Measurements from ENCODE around the gene COL7A1.

Gene COL7A1

DNA sequence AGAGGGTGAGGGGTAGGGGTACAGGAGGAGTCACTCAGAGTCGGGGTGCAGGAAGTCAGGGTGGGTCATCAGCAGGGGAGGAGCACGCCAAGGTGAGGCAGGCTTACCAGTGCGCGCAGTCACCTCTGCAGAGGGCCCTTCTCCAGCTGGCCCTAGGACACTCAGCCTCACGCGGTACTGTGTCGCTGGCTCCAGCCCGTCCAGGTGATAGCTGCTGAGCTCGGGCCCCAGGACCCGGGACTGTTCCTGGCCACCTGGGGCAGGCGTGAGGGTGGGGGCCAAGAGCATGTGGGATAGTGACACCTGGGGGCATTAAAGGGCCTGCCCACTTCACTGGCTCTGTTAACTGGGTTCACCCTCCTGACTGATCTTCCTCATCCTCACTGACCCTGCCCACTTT lies 7.4 kb downstream of the COL7A1 start:
- no peak for DNase-seq

GRCh38 chr3:48585411-48585810 lies 9.7 kb downstream of the COL7A1 start:
- no peak for DNase-seq

DNA sequence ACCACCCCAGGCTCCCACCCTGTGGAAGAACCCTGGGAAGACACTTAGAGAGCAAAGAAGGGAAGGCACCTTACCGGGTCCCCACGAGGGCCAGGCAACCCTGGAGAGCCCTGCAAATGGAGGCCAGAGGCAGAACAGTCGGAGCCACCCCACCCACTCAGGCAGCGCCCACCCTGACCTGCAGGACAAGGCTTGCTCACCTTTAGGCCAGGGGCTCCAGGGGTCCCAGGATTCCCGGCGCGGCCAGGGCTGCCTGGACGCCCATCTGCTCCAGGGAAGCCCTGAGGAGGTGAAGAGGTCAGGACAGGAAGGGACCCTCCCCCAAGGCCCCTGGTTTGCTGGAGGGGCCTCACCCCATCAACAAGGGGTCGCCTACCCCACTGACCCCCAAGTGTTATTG lies 10.3 kb downstream of the COL7A1 start:
- no peak for DNase-seq

DNA sequence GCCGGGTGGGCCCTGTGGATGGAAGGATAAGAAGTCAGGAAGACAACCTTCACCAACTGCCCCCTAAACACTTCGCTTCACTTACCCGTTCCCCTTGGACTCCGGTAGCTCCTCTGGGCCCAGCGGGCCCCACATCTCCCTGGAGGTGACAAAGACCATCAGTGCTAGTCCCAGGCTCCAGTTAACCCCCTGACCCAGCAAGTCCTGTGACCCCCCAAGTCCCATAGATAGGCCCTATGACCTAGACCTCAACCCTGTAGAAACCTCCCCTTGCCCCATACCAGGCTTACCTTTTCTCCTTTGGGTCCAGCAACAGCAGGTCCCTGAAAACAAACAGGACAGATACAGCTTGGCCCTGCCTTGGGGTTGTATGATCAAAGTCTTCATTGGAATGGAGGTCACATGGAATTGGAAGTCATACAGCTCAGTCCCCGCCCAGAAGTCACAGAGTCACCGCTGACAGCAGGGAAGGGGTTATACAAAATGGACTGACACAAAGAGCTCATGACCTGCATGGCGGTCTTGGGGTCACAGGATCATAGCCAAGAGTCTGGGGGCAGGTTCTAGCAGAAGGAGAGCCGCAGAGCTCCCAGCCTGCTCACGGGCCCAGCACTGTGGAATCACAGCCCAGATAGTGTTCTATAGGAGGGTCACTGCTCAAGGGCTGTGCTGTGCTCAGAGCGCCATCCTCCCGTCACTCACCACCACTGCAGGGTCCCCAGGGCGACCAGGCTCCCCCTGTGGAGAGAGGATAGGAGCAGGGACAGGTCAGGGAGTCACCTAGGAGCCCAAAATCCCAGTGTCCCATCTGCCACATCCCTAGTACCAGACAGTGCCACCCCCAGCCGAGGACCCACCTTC lies 13.3 kb downstream of the COL7A1 start:
- no peak for DNase-seq

DNA sequence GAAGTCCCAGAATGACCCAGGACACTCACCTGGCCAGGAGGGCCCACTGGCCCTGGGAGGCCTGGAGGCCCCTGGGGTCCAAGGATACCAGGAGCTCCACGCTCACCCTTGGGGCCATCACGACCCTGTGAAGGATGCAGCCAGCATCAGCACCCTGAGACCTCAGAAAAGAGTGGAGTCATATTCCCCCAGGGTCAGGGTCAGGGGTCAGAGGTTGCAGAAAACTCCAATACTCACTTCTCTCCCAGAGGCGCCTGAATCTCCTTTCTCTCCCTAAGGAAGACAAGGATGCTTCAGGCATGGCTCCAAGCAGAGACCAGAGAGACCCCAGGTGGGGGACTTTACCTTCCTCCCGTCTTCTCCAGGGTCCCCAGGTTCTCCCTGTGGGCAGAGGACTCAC lies 18.5 kb downstream of the COL7A1 start:
- DNase-seq: no peak

GRCh38 chr3:48575366-48575765 lies 19.8 kb downstream of the COL7A1 start:
- no peak for DNase-seq

- DNase-seq: no peak
These were observed 21.1 kb downstream of the COL7A1 start for GRCh38 chr3:48573973-48574585.

- no peak for DNase-seq
These were observed 22.6 kb downstream of the COL7A1 start for GRCh38 chr3:48572517-48572916.

GRCh38 chr3:48571938-48572337 lies 23.2 kb downstream of the COL7A1 start:
- no peak for DNase-seq

GRCh38 chr3:48569808-48570450 lies 25.2 kb downstream of the COL7A1 start:
- DNase-seq: no peak

DNA sequence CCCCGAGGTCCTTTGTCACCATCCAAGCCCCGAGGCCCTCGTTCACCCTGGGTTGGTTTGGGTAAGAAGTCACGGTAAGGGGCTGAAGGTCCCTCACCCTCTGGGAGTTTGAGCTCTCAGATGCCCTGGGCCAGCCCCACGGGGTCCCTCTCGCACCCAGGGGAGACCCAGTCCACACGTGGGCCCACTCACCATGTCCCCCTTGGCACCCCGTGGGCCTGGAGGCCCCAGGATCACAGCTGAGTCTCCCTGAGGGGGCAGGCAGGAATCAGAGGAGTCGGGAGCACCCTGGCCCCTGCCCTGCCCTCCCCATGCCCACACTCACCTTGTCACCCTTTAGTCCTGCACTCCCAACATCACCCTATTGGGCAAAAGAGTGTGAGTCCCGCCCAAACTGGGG lies 25.7 kb downstream of the COL7A1 start:
- no peak for DNase-seq

GRCh38 chr3:48568476-48568875 lies 26.7 kb downstream of the COL7A1 start:
- DNase-seq: no peak

DNA sequence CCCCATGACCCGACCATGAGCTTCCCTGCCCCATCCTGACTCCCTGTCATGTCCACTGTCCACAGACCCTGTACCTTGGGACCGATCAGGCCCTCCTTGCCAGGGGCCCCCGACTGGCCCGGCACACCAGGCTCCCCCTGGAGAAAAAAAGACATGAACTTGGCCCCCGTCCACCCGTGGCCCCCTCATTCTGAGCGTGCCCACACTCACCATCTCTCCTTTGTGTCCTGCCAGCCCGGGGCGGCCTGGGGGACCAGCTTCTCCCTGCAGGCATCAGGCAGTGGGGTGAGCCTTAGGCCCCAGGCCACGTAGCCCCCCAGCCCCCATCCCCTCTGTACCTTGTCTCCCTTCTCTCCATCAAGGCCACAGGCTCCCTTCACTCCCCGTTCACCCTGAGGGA lies 27.6 kb downstream of the COL7A1 start:
- no peak for DNase-seq

DNA sequence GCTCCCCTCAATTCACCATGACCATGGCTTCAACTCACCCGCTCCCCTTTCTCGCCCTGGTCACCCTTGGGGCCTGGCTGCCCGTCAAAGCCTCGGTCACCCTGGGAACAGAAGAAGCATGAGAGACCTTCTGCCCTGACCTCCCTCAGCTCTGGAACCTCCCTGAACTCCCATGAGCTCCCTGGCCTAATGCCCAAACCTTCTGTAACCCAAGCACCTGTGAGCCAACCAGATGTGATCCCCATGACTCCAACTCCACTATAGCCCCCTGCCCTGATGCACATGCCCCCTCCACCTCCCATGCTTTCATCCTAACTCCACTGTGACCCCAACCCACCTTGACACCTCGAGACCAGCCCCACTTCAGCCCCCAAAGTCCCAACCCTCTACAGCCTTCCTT lies 28.0 kb downstream of the COL7A1 start:
- DNase-seq: no peak

GRCh38 chr3:48566401-48566760 lies 28.7 kb downstream of the COL7A1 start:
- DNase-seq: no peak

DNA sequence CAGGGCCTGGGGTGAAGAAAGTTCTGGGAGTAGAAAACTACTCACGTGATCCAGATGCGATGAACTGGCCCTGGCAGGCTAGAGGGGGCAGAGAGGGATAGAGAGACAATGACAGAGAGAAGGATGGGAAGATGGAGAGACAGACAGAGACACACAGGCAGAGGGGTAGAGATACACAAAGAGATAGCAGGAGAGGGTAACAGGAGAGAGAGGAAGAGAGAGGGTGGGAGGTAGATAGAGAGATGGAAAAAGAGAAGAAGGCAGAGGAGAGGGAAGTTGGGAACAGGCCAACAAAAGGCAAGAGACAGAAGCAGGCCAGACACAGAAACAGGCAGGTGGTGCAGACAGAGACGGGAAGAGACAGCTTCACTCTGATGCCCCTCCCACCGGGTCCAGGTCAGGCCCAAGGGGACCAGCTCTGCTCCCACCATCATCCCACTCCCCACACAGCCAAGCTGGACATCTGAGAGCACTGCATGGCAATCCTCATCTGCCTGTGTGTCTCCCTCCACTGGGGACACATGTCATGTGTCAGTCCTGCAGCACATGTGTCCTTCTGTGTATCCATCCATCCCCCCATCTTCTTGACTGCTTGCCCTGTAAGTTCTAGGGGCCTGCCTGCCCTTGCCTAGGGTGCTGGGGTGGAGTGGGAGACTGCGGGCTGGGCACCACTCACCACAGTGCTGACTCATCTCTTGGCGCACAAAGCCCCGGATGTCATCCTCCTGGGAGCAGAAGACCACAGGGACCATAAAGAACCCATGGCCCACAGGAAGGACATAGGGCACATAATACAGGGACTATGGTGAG lies 29.3 kb downstream of the COL7A1 start:
- no peak for DNase-seq

DNA sequence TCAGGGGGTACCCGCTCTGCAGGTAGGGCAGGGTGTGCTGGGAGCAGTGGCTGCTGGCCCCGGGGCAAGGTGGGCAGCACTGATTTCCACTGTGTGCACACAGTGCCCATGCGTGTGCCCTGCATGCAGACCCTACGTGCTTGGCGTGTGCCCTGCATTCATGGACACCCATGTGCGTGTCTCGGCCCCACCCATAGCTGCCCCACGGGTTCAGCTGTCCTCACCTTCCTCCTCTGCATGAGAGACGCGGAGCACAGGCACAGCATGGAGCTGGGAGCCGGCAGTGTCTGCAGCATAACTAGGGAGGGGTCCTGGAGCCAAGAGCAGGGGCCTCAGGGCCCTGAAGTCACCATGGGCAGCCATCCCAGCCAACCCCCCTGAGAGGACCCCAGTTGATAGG lies 29.9 kb downstream of the COL7A1 start:
- no peak for DNase-seq

DNA sequence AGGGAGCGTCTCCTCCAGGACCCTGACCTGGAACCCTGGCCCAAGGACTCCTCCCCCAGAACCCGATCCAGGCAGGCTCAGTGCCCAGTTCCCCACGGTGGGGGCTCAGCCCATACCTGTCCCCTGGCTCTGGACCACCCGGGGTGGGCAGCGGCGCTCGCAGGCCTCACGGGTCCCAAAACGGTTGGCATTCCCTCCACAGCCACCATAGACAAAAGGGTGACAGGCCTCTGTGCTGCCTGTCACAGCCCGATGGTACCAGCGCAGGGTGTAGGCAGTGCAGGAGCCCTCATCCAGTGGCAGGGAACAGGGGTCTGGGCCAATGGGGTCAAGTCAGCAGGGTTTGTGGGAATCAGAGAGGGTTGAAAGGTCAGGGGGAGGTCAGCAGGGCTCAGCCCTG lies 30.5 kb downstream of the COL7A1 start:
- no peak for DNase-seq

GRCh38 chr3:48564022-48564421 lies 31.1 kb downstream of the COL7A1 start:
- DNase-seq: no peak

GRCh38 chr3:48563382-48563918 lies 31.7 kb downstream of the COL7A1 start, which contains the start of gene UCN2:
UCN2 (minus strand) TSS chr3:48563781; CDS start chr3:48563124, 657 bp downstream.
- no peak for DNase-seq

GRCh38 chr3:48562367-48563095 lies 32.6 kb downstream of the COL7A1 start:
- no peak for DNase-seq

DNA sequence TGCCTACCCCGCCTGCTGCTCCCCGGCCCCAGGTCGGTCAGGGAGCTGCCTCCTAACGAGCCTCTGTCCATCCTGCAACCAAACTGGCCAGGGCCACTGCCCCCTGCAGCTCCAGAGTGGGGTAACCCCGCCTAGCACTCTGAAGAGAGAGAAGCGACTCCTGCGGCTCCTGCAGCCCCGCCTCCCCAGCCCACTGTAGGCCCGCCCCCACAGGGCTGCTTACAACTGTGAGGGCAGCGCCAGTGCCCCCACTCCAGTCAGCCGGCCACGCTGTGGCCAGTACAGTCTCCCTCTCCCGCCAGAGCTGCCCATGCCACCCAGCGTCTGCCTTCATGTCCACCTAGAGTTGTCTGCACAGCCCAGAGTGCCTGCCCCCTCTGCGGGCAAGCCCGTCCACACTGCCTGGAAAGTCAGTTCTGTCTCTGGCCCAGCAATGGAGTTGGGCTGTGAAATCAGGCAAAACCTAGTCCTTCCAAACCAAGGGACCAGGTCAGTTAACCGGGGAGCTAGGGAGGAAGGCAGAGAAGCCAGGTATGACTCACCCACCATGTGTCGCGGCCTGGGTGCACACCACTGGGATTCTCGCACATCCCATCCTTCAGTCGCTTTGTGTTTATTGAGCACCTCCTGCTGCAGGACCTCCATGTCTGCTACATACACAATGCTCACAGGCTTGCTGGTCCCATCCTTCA lies 33.9 kb downstream of the COL7A1 start:
- no peak for DNase-seq
